DLD1 (cell line): Measurements from ENCODE around the gene RGL1.

Source experiments
- in situ Hi-C: cut with HindIII; loops from 2 replicates; pipeline ENCODE4 v1.10.0; 2017; ENCODE audit warnings: low sequenced_read_pairs

RGL1 gene

DNA sequence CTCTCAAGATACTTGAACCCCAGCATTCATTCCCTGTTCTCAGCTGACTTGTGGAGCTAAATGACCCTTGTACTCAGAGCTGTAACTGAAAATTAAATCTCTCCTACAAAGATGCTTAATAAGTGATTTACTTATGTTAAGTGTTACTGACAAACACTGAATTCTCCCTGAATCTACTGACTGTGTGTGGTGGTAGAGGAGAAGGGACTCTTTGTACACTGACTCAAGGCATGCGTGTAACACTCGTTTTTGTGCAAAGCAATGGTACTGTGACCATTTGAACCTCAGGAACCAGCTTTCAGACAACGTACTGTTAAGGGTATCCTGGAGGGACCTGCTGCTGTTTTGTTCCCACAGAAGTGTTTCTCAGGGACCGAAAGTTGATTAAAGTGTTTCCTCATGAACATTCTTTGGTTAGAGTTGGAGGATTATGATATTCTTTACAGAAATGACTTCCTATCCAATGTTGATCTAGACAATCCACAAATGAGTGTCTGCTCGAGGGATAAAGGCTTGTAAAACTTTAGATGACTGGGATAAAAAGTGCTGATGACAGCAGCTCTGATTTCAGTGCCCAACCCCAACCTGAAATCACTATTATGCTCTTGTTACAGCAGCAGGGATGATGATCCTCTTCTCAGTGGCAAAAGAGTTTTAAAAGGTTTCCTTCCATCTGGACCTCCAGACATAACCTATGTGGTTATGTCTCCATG is 12.8 kb downstream of the RGL1 start:
- in situ Hi-C loops = no loop called here

DNA sequence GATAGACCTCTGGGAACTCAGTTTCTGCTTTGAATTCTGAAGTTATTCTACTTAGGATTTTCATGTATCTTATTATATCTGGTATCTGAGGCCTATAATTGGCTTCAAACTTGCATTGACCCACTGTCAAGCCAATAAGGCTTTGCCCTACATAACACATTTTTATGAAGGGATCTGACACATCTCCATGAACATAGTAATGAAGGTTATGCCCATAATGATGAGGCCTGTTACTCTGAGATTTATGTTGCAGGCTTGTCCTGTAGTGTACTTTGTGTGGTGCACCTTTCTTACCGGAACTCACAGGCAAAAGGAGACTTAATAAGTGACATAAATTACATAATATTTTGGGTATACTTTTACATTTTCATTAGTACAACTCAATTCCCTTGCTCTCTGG is 14.1 kb downstream of the RGL1 start:
- in situ Hi-C loops = no loop called here

DNA sequence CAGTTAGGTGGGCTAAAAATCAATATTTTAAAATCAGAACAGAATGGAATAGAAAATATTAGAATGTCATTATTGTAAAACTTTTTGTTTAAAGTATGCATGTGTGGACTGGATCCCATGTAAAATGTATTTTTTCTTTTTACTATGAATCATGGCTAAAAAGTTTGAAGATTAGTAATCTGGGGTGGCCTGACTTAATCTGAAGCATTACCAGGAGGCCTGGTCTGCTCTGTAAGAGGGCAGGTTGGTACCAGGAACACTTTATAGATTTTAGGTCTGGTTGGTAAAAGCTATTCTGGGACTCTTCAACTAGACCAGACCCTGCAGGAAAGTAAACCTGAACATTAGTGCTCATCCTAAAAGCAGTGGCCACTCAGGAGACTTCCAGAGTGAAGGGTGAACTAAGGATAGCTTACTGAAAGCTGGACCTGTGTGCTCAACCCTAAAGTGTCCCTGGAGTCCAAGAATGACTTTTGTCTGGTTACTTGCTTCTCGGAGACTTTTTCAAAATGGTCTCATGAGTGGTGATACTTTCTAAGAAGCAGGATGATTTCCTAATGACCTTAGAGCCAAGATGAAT is 16.5 kb downstream of the RGL1 start:
- in situ Hi-C loops = no loop called here

DNA sequence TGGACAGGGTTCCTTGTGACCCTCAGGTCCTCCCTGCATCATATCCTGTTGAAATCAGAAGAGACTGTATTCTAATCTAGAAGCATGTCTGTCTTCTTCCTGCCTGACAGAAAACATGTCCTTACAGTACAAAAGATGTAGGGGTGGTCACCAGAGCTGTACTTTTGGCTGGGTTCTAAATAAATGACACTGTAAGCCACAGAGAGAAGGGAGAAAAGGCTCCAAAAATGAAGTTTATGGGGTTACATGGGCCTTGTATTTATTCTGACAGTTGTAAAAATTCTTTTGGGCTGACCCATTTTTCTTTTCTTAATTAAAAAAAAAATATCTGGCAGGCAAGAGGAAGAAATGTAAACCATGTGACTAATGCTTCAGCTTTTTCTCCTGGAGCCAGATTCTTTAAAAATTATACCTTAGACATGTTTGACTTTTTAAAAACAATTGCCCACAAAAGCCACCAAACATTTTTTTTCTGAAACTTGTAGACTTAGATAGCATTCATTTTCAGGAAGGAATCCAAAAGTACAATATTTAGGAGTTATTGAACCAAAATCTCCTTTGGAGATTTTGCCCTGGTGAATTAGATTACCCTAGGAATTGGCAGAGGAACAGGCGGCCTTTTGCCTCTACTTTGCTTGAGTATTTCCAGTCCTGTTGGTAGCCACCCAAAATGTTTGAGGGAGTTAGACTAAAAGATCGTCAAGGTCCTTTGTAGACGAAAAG is 17.1 kb downstream of the RGL1 start:
- in situ Hi-C loops = no loop called here

DNA sequence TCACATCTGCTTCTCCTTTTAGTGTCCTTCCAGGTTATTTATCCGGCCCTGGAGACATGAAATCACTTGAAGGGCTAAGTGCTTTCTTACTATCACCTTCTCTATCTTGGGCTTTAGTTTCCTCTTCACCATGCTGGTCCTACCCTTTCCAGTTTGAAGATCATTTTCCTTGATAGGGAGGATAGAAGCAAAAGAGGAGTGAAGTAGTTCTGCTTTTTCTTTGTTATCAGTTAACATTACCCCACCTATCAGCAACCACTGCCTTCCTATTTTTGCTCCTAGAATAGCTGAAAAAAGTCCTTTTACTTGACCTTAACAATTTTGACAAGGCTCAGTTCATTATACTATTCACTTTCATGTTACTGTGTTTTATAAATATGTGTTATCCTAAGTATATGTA is 19.4 kb downstream of the RGL1 start:
- in situ Hi-C loops = no loop called here

DNA sequence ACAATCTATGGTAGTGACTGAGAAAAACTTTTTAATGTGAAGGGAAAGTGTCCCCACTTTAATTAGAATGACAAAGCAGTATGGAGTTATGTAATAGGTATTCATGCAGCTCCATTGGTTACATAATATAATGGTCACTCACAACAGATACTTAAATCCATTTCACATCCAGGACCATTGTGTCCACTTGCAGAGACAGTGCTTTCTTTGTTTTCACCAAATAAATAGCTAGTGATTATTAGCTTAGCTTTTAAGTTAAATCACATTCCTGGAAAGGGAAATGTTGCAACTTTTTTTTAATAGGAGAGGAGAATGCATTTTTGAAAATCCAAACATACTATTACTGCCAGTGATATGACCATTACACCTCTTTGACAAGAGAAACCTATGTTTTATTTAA is 22.9 kb downstream of the RGL1 start:
- in situ Hi-C loops = no loop called here

DNA sequence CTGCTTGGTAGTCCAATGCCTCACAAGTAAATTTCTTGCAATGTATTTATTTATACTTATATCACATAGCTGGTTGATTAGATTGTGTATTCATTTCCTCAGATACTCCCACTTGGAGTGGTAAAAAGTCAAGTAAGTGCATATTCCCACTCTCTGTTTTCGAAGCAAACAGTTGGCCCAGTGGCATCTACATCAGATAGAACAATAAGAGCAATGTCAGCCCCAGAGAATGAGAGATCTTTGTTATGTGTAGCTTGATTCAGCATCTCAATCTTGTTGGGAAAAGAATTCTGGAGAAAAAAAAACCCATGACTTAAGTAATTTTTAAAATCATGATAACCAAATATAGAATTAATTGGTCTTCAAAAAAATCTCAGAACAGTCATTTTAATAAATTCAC is 25.5 kb downstream of the RGL1 start:
- in situ Hi-C loops = no loop called here

DNA sequence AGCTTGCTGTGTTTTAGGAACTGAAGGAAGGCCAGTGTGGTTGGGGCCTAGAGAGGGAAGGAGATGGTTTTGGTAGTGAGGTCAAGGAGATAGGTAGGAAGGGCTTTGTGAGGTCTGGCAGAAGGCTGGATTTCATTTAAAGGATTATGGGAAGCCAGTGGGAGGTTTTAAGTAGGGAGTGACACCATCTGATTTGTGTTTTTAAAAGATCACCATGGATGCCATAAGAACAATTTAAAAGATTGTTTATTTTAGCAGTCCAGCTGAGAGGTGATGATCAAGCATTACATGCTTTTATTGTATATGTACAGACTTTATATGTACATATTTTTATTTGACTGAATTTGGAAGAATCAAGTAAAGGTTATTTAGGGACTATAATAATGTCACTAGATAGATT is 26.4 kb downstream of the RGL1 start:
- in situ Hi-C loops = no loop called here

DNA sequence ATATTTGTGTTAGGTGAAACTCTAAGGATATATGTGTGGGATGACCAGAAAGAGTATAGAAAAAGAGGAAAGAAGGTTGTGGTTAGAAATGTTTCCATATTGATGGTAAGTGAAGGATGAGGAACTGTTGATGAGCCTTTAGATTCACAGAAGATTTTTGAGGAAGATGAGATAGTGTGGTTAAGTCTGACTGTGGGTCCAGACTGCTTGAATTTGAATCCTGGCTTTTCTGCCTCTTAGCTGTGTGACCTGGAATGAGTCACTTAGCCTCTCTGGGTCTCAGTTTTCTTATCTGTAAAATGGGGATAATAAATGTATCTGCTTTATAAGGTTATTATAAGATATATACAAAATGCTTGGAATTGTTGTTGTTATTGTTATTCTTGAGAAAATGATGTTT is 27.5 kb downstream of the RGL1 start:
- in situ Hi-C loops = no loop called here

DNA sequence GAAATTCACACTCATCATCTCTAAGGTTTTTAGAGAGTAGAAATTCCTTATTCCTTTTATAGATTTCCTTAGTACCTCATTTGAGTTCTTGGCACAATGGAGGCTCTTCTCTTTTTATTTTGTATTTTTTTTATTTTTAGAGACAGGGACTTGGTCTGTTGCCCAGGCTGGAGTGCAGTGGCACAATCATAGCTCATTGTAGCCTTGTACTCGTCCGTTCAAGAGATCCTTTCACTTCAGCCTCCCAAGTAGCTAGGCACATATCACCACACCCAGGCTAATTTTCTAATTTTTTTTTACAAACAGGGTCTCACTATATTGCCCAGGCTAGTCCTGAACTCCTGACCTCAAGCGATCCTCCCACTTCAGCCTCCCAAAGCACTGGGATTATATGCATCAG is 29.6 kb downstream of the RGL1 start:
- in situ Hi-C loops = no loop called here

DNA sequence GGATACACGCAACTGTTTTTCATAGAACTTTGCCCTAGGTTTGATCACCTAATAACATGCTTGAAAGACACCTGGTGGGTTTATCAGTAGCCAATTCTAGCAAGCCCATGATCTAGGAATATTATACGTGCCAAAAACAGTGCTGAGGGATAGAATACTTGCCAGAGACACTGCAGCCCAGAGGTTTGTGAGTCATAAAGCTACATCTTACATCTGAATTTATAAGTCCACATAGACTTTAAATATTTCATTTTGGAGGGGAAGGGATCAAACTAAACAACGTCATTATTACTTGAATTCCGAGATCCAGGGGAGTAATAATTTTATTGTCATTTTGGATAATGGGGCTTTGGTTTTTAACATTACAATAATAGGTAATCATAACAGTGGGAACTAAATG is 31.7 kb downstream of the RGL1 start:
- in situ Hi-C loops = no loop called here

DNA sequence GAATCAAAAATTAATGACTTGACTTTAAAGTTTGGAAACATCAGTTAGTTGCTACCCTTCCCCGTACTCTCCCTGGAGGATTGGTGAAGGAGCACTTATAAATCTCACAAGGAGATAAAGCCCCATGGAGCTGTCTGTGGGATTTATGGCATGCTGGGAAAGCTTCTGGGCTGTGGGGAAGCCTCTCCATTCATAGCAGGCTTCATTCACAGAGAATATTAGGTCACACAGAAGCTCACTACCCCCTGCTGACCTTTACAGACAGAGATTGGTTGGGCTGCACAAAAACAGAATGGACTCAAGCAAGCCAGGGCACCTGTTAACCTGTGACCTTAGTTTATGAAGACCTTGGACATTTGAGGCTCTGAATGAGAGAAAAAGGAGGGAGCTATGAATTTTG is 32.1 kb downstream of the RGL1 start:
- in situ Hi-C loops = no loop called here

DNA sequence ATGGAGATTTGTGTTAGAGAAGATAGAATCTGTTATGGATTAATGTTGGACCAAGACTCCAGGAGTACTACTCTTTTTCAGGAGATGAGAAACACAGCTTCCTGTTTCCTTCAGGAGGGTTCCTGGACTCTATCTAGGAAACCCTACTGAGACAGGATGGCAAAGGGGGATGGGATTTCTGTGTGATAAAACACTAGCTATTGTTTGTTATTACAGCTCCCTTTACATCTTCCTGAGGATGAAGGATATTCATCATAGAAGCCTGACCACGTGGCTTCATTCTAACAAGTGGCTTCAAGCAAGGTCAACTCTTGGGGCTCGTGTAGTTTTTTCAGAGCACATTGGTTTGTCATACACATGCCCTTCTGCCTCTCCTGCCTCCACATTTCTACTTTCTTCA is 33.3 kb downstream of the RGL1 start:
- in situ Hi-C loops = no loop called here

DNA sequence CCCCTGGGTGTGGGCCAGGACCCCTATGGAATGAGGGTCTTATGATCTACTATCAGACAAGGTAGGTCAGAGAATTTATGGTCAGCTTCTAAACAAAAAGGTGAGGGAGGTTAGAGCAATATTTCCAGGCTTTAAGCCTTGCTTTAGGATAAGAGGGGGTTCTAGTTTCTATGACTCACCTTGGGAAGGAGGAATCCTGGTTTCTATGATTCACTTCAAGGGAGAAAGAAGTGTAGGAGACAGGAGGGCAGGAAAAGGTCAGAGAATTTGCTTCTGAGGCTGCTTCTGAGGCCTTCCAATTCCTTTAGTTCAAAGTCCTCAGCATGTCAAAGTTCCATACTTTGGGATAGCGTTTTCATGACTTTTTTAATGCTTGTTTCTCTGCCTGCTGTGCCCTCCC is 35.2 kb downstream of the RGL1 start:
- in situ Hi-C loops = no loop called here

DNA sequence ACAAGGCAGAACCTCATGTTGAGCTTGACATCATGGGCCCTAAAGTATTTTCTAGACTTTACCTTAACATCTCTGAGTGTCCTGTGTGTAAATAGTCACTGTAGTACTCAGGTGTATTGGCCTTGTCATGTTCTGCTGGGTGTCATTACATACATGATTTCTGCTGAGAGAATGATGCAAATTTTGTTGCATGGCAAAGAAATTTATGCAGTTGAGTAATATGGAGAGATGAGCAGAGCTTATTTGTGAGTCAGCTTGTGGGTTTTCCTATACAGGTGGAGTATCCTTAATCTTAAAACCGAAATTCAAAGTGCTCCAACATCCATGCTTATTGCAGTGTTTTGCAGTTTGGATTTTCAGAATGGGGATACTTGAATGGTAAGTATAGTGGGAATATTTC is 36.6 kb downstream of the RGL1 start:
- in situ Hi-C loops = no loop called here

DNA sequence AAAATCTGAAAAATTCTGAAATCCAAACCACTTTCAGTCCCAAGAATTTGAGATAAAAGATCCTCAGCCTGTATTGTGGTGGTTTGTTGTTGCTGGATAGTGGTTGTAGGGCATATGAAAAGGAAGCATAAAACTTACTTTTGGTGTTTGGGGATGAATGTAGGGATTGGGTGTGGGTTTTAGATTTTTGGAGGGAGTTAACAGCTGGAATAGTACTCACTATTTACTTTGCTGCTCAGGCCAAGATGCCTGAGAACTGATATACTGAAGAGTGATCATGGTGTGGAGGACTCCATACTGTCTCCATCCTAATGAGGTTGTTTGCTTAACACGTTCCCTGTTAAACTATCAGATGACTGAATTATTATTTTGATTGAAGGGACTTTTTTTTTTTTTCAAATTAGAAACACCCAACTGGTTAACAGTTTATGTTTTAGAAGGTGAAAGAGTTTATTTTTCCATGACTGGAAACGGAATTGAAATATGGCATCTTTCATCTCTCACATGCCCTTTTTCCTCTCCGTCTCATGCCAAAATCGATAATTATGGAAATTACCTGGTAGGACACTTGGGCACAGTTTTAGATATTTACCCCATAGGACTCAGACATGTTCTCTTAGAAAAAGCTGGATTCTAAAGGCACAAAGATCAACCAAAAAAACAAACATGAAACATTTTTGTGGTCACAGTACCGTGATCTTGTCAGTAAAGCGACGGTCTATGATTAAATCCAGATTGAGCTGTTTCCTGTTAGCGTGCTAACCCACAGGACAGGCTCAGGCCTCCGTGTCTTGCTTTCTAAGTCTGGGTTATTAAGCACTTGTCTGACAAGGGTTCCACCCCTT is 37.3 kb downstream of the RGL1 start:
- in situ Hi-C loops = no loop called here

DNA sequence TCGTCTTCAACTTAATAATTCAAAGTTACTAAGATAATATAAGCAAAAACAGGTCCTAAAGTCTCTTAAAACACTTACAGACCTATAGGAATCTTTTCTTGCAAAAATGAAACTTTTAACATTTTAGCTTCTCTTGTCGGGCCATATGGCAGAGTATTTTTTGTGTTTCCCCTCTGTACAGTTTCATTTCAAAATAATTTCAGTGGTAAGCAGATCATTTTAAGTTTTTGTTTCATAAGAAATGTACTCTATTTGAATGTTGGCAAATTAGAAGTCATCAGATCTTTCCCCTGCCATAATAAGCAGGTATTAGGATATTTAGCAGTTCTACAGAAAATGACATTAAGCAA is 37.9 kb downstream of the RGL1 start:
- in situ Hi-C loops = no loop called here

DNA sequence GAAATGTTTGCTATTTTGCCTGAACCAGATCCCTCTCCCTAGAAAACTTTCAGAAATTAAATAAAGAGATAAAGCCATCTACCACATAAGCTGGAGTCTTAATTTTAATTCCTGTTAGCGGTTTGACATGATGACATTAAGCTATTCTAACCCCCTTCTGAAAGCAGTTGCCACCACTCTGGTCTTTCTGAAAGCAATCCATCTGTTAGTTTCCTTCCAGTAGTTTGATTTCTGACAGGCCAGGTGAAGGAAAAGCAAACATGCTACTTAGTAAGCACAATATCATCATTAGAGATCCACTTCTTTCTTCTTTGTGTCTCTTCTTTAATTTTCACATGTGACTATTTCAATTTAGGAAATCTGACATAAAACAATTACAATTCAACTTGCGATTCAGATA is 39.9 kb downstream of the RGL1 start:
- in situ Hi-C loops = no loop called here

DNA sequence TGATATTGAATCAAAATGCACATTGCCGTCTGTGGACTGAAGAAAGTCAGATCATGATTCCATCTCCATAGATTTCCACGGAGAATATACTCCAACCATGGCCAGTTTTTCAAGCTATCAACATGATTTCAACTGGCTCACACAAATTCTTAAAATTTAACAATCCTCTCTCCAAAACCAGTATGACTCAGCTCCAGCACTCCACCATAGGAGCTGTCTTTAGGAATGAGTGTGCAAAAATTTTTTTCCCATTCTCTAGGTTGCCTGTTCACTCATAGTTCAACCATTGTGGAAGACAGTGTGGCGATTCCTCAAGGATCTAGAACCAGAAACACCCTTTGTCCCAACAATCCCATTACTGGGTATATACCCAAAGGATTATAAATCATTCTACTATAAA is 40.8 kb downstream of the RGL1 start:
- in situ Hi-C loops = no loop called here

DNA sequence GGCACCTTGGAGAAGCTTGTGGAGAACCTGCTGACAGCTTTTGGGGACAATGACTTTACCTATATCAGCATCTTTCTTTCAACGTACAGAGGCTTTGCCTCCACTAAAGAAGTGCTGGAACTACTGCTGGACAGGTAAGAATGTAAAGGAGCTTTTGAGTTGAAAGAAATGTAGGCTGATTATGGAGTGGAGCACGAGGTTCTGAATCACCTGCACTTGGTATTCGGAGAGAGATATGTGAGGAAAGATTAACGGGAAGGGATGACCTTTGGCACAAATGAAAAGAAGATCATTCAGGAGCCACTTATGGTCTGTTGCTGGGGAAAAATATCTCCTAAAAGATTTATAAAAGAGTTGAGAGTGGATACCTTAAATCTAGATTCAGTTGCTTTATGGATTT is 42.7 kb downstream of the RGL1 start:
- in situ Hi-C loops = no loop called here

DNA sequence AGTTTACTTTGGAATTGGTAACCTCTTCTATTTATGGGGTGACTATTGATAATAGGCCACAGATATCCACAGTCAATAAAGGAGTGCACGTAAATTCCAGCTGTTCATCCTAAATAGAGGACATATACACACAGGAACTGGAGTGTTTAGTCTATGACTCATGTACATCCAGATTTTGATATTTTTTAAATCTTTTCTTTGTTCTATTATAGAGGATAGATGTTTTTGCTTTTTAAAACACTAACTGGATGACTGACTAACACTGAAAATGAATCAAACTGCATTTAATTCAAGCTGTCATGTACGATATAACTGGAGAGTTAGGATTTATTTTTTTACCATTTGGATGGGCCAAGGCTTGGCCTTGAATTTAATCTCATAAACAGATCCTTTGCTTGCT is 45.9 kb downstream of the RGL1 start:
- in situ Hi-C loops = loop anchor here (5.0 kb wide), 1 partner anchor 39 kb away; no protein-coding TSS in a partner anchor

DNA sequence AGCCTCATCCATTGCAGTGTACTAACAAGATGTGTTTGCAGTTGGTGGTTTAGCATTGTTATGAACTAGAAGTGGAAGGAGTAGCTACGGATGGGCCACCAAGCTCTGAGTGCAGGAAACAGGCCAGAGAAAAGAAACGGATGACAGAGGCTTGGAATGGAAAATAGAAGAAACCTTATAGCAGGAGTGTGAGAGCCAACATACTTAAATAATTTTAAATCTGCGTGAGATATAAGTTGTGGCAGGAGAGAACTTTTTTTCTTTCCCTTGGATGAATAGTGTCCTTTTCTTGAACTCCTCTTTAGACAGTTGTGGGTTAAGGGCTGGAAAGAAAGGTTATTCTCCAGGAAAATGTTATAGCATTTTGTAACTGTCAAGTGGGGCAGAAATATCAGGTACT is 54.2 kb downstream of the RGL1 start:
- in situ Hi-C loops = no loop called here
